Neural progenitor cell (in vitro differentiated cells): Measurements from ENCODE around the gene ZNF462. TPM values are rescaled to one million over a fixed set of nuclear protein-coding genes. Genes with fewer than 3 reads are reported as not detected.

ENCODE experiments used
- DNase-seq: peaks from one replicate; pipeline ENCODE4 v3.0.0-alpha.2; 2016; ENCODE audit warnings: low spot score
- H2AFZ ChIP-seq: fragments of 200-600 bp; sonication (generic); replicated peaks from 2 replicates; pipeline ENCODE4 v1.6.1; 2016; ENCODE audit warnings: antibody characterized with exemption
- H3F3A ChIP-seq: fragments of 200-600 bp; sonication (generic); 2 replicates; pipeline ENCODE4 v1.6.1; 2016; ENCODE audit warnings: antibody characterized with exemption, low read depth
- H3K27ac ChIP-seq: fragments of 200-600 bp; sonication (generic); 2 replicates; pipeline ENCODE4 v1.5.1; 2016; ENCODE audit warnings: mild to moderate bottlenecking
- H3K27me3 ChIP-seq: fragments of 200-600 bp; sonication (generic); 2 replicates; pipeline ENCODE4 v1.6.1; 2016; ENCODE audit warnings: mild to moderate bottlenecking, moderate library complexity
- H3K36me3 ChIP-seq: fragments of 200-600 bp; sonication (generic); 2 replicates; pipeline ENCODE4 v1.5.1; 2016
- H3K4me1 ChIP-seq: fragments of 200-600 bp; sonication (generic); 2 replicates; pipeline ENCODE4 v1.6.1; 2016; ENCODE audit warnings: mixed run types
- H3K4me2 ChIP-seq: fragments of 200-600 bp; sonication (generic); 2 replicates; pipeline ENCODE4 v1.6.1; 2016
- H3K4me3 ChIP-seq: fragments of 200-600 bp; sonication (generic); 2 replicates; pipeline ENCODE4 v1.5.1; 2016
- H3K79me2 ChIP-seq: fragments of 200-600 bp; sonication (generic); 2 replicates; pipeline ENCODE4 v1.6.1; 2016; ENCODE audit warnings: low read depth
- H3K9ac ChIP-seq: fragments of 200-600 bp; sonication (generic); 2 replicates; pipeline ENCODE4 v1.6.1; 2016
- H3K9me3 ChIP-seq: fragments of 200-600 bp; sonication (generic); 2 replicates; pipeline ENCODE4 v1.5.1; 2016; ENCODE audit warnings: low read depth
- H4K20me1 ChIP-seq: fragments of 200-600 bp; sonication (generic); 2 replicates; pipeline ENCODE4 v1.6.1; 2016; ENCODE audit warnings: low read depth
- H3K27ac Mint-ChIP-seq: 3 replicates; pipeline ENCODE4 v1.8.0; 2021; ENCODE audit warnings: mixed read lengths
- H3K27me3 Mint-ChIP-seq: 2 replicates; pipeline ENCODE4 v1.8.0; 2022; ENCODE audit warnings: low read depth, mild to moderate bottlenecking, inconsistent platforms, moderate library complexity, mixed read lengths; ENCODE audit not compliant: insufficient read depth
- H3K36me3 Mint-ChIP-seq: 3 replicates; pipeline ENCODE4 v1.8.0; 2021; ENCODE audit warnings: mixed read lengths
- H3K4me1 Mint-ChIP-seq: 3 replicates; pipeline ENCODE4 v1.8.0; 2021; ENCODE audit warnings: mixed read lengths
- H3K4me3 Mint-ChIP-seq: 3 replicates; pipeline ENCODE4 v1.8.0; 2021; ENCODE audit warnings: mild to moderate bottlenecking, moderate library complexity, mixed read lengths
- H3K9me3 Mint-ChIP-seq: 3 replicates; pipeline ENCODE4 v1.8.0; 2020; ENCODE audit warnings: mixed read lengths
- EZH2 ChIP-seq: fragments of 200-600 bp; sonication (generic); IDR thresholded peaks from 2 replicates; pipeline ENCODE4 v1.6.1; 2017; ENCODE audit warnings: antibody characterized with exemption, mild to moderate bottlenecking, moderate library complexity
- EZH2phosphoT487 ChIP-seq: fragments of 200-600 bp; sonication (generic); IDR thresholded peaks from 2 replicates; pipeline ENCODE4 v1.6.1; 2017; ENCODE audit warnings: antibody characterized with exemption
- total RNA-seq: library from RNA; depleted of rRNA; stranded (reverse); fragments of >200 nt; gene quantifications from 2 replicates; pipeline ENCODE4 v1.2.3, GENCODE V29; 2015; ENCODE audit warnings: low replicate concordance
- TF ChIP-seq, protein P1 (sequence below): fragments of 200-600 bp; sonication (generic); IDR thresholded peaks from 2 replicates; pipeline ENCODE4 v1.5.1; 2017; ENCODE audit warnings: antibody characterized with exemption, mild to moderate bottlenecking

Gene ZNF462
- total RNA-seq, 1 donor from 2014 or later, result 81.8 TPM

DNA sequence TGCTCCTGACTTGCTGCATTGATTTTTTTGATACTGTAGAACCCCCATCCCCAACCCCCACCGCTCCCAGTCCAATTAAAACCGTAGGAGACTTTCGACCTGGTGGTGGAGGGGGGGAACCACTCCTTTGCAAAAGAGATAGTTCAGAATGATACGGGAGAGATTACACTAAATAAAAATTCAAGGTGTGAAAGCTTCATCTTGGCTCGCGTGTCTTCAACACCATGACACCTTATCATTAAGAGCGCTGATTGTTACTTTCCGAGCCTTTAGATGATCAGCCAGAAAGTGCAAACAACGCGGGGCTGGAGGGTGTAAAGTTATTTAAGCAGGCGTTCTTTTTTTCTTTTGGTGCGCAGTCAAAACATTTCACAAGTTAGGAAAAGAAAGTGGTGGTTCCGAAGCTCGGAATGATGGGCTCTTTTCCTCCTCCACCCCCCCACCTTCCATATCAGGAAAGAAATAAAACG is 1.3 kb upstream of the ZNF462 start:
- Histone ChIP-seq H3K79me2 (peaks cover 91% of the 10 kb centered on the region), H3K9ac (peak overlapping the region; percentile 49)
- H3K27me3 Mint-ChIP-seq, result peaks cover 16% of the 10 kb centered on the region

DNA sequence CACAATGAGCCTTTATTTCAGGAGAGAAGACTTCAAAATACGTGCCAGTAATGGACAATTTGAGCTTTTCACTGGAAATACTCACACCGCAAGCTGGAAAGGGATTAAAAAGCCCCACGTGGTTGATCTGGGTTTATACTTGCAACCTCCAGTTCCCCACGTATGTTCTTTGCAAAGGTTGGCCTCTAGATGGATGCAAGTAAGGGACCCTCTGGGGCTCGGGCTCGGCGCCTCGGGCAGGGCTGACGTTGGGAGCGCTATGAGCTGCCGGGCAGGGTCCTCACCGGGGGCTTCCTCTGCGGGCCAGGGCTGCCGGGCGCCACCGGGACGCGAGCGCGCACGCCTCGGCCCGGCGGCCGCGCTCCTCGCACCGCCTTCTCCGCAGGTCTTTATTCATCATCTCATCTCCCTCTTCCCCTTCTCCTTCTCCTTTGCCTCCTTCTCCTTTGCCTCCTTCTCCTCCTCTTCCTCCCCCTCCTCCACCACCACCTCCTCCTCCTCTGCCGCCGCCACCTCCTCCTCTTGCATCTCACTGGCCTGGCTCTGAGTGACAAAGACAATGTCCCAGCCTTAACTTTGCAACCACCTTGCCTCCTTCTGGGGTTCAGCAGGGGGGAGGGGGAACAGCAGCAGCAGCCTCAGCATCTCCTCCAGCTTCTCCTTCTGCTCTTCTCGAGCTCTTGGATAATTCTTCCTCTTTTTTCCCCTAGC is 701 bp upstream of the ZNF462 start:
- Mint-ChIP-seq H3K4me3 (peak overlapping the region; percentile 97), H3K4me1 (peaks cover 27% of the 10 kb centered on the region), H3K36me3 (peaks cover 22% of the 10 kb centered on the region), H3K27me3 (peaks cover 16% of the 10 kb centered on the region), H3K9me3 (peaks cover 18% of the 10 kb centered on the region), H3K27ac (peak overlapping the region; percentile 97)
- Histone ChIP-seq H3K9ac (peak overlapping the region; percentile 70), H3K4me2 (peak overlapping the region; percentile 96), H3K27ac (peak overlapping the region; percentile 86), H4K20me1 (peaks cover 12% of the 10 kb centered on the region), H3K36me3 (peaks cover 4% of the 10 kb centered on the region), H3K4me1 (peaks cover 38% of the 10 kb centered on the region), H3K4me3 (peak overlapping the region; percentile 90), H2AFZ (no peak overlapping the region), H3K27me3 (no peaks in the 10 kb centered on the region), H3K79me2 (peaks cover 97% of the 10 kb centered on the region), H3K9me3 (no peaks in the 10 kb centered on the region), H3F3A (peaks cover 46% of the 10 kb centered on the region)
- TF ChIP-seq, protein P1, sequence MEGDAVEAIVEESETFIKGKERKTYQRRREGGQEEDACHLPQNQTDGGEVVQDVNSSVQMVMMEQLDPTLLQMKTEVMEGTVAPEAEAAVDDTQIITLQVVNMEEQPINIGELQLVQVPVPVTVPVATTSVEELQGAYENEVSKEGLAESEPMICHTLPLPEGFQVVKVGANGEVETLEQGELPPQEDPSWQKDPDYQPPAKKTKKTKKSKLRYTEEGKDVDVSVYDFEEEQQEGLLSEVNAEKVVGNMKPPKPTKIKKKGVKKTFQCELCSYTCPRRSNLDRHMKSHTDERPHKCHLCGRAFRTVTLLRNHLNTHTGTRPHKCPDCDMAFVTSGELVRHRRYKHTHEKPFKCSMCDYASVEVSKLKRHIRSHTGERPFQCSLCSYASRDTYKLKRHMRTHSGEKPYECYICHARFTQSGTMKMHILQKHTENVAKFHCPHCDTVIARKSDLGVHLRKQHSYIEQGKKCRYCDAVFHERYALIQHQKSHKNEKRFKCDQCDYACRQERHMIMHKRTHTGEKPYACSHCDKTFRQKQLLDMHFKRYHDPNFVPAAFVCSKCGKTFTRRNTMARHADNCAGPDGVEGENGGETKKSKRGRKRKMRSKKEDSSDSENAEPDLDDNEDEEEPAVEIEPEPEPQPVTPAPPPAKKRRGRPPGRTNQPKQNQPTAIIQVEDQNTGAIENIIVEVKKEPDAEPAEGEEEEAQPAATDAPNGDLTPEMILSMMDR, result no peak
- TF ChIP-seq EZH2 (no peak), EZH2phosphoT487 (no peak)
- DNase-seq, result peak; percentile 71

More for the DNA sequence above, 1.3 kb upstream of the ZNF462 start:
- Histone ChIP-seq H3K4me1 (peaks cover 32% of the 10 kb centered on the region), H3K4me3 (peak overlapping the region; percentile 90), H2AFZ (no peak overlapping the region), H3K36me3 (peaks cover 4% of the 10 kb centered on the region), H3F3A (peaks cover 46% of the 10 kb centered on the region), H3K27me3 (no peaks in the 10 kb centered on the region), H3K27ac (peak overlapping the region; percentile 90), H4K20me1 (peaks cover 6% of the 10 kb centered on the region), H3K4me2 (peak overlapping the region; percentile 96), H3K9me3 (no peaks in the 10 kb centered on the region)
- no peak for TF ChIP-seq EZH2
- TF ChIP-seq, protein P1, result no peak
- no peak for TF ChIP-seq EZH2phosphoT487
- no peak for DNase-seq
- Mint-ChIP-seq H3K36me3 (peaks cover 16% of the 10 kb centered on the region), H3K4me3 (peak overlapping the region; percentile 97), H3K9me3 (peaks cover 12% of the 10 kb centered on the region), H3K27ac (peak overlapping the region; percentile 91), H3K4me1 (peaks cover 27% of the 10 kb centered on the region)

DNA sequence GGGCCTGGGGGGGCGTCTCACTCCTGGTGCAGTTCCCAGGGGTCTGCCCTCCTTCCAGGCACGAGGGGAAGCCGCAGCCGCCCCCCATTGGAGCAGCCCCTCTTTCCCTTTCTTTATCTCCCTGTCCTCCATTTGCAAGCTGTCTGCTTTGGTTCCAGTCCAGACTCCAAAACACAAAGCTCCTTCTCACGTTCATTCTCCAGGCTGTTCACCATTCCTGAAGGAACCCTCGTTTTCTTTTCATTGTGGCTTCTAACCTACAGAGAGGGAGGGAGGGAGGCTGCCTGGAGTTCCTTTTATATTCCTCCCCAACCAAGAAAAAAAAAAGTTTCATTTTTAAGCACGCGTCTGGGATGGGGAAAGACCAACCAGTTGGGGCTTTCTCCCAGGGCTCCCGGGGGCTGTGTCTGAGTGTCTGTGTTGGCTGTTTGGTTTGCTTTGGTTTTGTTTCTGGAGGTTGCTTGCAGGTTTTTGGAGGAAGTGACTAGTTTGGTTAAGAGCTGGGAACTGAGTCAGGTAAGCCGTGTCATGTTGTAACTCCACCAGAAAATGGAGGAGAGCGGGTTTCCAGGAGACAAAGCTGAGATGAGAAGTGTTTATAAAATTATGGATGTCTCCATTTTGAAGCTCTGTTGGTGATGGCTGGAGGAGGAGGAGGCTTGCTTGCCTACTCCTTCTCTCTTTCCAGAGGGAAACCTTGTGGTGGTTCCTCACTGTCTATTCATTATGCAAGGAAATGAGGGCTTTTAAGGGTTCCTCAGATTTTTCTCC is 1.6 kb downstream of the ZNF462 start:
- H4K20me1 ChIP-seq, result peaks cover 35% of the 10 kb centered on the region
- peaks cover 52% of the 10 kb centered on the region for H3K4me1 ChIP-seq
- H3K4me1 Mint-ChIP-seq, result peaks cover 22% of the 10 kb centered on the region
- H3K4me3 ChIP-seq, result peak overlapping the region; percentile 90
- DNase-seq, result no peak
- no peak overlapping the region for H2AFZ ChIP-seq
- H3K4me3 Mint-ChIP-seq, result peak overlapping the region; percentile 97
- peak overlapping the region; percentile 86 for H3K27ac ChIP-seq
- H3K36me3 ChIP-seq, result peaks cover 10% of the 10 kb centered on the region
- H3K9me3 Mint-ChIP-seq, result peaks cover 38% of the 10 kb centered on the region
- no peaks in the 10 kb centered on the region for H3K27me3 ChIP-seq
- no peaks in the 10 kb centered on the region for H3K9me3 ChIP-seq
- peak overlapping the region; percentile 70 for H3K9ac ChIP-seq
- H3K79me2 ChIP-seq, result peaks cover 100% of the 10 kb centered on the region
- peak overlapping the region; percentile 97 for H3K27ac Mint-ChIP-seq
- H3F3A ChIP-seq, result peaks cover 48% of the 10 kb centered on the region
- peaks cover 45% of the 10 kb centered on the region for H3K36me3 Mint-ChIP-seq
- peaks cover 15% of the 10 kb centered on the region for H3K27me3 Mint-ChIP-seq
- peak overlapping the region; percentile 96 for H3K4me2 ChIP-seq
- TF ChIP-seq EZH2 (no peak), EZH2phosphoT487 (no peak)
- TF ChIP-seq, protein P1, result no peak
